NCI-H146 (cell line): ENCODE data around the gene POLD1.

Source experiments
- DNase-seq: peaks from one replicate; lab custom pipeline; 2025; lab: John Stamatoyannopoulos, UW

POLD1 gene

GRCh38 chr19:50418176-50419021, 34.3 kb downstream of the POLD1 start, which contains the start of gene SPIB:
SPIB (plus strand) TSS chr19:50418938; CDS start chr19:50418963, 25 bp downstream.
- no peak for DNase-seq

- no peak for DNase-seq
Measured at GRCh38 chr19:50419022-50419579, 35.0 kb downstream of the POLD1 start.

GRCh38 chr19:50419580-50420035, 35.5 kb downstream of the POLD1 start:
- DNase-seq: no peak

GRCh38 chr19:50420127-50420526, 36.0 kb downstream of the POLD1 start:
- DNase-seq: no peak

- no peak for DNase-seq
Measured at GRCh38 chr19:50420808-50421207, 36.7 kb downstream of the POLD1 start.

- DNase-seq: no peak
Measured at GRCh38 chr19:50422397-50423278, 38.5 kb downstream of the POLD1 start.

GRCh38 chr19:50423279-50424113, 39.3 kb downstream of the POLD1 start:
- no peak for DNase-seq

- no peak for DNase-seq
Measured at GRCh38 chr19:50425581-50425980, 41.4 kb downstream of the POLD1 start.

- no peak for DNase-seq
Measured at GRCh38 chr19:50427318-50427925, 43.3 kb downstream of the POLD1 start.

GRCh38 chr19:50427997-50428425, 43.9 kb downstream of the POLD1 start:
- DNase-seq: no peak

GRCh38 chr19:50428772-50429463, 44.8 kb downstream of the POLD1 start:
- DNase-seq: no peak

- DNase-seq: no peak
Measured at GRCh38 chr19:50430888-50431342, 46.8 kb downstream of the POLD1 start.

GRCh38 chr19:50431343-50432220, 47.4 kb downstream of the POLD1 start:
- DNase-seq: peak; percentile 87

- peak; percentile 74 for DNase-seq
Measured at GRCh38 chr19:50432221-50433028, 48.3 kb downstream of the POLD1 start, which contains the start of gene MYBPC2. MYBPC2 (plus strand) TSS chr19:50432892; CDS start chr19:50432954, 62 bp downstream.

GRCh38 chr19:50433201-50434180, 49.3 kb downstream of the POLD1 start:
- no peak for DNase-seq

GRCh38 chr19:50434525-50434924, 50.4 kb downstream of the POLD1 start:
- DNase-seq: peak; percentile 95

- DNase-seq: no peak
Measured at GRCh38 chr19:50435221-50435620, 51.1 kb downstream of the POLD1 start.
